GM21528 (cell line): ENCODE measurements around the gene PAPSS1.

Source experiments
- ATAC-seq: cut with Tn5 transposase; IDR thresholded peaks from one replicate; pipeline ENCODE4 v1.9.1; 2021; ENCODE audit warnings: mild to moderate bottlenecking, moderate library complexity; ENCODE audit not compliant: unreplicated experiment, low FRiP score

PAPSS1 gene

DNA sequence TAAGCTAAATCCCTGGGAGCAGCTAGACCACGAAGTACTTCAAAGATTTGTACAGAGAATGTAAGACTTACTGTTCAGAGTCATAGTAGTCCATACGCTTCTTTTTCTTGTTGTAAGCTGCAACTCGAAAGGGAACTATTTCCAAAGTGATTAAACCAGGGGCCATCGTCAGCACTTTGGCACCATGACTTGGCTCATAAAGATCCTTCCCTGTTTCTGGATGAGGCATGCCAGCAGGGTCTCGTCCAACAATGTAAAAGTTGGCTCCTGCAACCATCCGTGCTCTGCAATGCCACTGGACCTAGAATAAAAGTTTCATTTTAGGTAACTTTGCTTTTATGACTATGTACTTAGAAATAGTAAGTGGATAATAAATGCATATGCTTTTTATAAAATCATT is 88.5 kb downstream of the PAPSS1 start:
- ATAC-seq, result no peak

DNA sequence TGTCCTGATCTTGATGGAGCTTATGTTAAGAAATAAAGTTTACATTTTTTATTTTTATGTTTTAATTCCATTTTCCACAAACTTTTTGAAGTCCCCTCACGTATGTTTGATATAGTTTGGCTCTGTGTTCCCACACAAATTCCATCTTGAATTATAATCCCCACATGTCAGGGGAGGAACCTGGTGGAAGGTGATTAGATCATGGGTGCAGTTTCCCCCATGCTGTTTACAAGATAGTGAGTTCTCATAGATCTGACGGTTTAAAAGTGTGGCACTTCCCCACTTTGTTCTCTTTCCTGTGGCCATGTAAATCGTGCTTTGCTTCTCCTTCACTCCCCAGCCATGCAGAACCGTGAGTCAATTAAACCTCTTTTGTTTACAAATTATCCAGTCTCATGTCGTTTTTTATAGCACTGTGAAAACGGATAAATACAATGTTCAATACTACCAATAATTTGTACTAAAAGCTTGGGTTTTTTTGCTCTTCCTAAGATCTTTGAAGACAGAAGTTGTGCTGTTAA is 89.8 kb downstream of the PAPSS1 start:
- no peak for ATAC-seq

DNA sequence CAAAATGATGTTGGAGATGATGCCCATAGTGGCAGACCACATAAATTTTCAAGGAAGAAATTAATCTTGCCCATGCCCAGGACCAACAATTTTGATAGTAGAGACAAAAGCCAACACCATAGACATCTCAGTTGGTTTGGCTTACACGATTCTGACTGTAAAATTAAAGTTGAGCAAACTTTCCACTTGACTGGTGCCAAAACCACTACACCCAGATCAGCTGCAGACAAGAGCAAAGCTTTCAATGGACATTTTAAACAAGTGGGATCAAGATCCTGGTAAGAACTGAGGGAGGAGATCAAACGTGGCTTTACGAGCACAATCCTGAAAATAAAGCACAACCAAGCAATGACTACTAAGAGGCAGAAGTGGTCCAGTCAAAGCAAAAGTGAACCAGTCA is 90.7 kb downstream of the PAPSS1 start:
- no peak for ATAC-seq

DNA sequence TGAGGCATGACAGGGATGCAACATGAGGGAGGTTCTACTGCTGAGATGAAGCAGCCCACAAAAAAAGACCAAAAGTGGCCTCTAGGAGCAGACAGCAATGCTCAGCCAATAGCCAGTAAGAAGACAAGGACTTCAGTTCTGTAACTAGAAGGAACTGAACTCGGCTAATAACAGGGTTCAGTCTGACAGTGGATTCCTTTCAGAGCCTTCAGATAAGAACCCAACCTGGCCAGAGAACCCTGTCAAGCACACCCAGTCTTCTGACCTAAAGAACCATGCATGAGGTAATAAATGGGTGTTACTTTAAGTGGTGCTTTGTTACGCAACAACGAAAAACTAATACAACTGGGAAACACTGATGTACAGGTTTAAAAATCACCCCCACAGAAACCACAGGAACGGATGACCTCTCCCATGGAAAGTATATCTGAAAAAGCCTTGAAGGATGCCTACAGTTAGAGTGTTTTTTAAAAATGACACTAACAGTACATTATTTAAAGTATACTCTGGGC is 94.6 kb downstream of the PAPSS1 start:
- ATAC-seq, result no peak

DNA sequence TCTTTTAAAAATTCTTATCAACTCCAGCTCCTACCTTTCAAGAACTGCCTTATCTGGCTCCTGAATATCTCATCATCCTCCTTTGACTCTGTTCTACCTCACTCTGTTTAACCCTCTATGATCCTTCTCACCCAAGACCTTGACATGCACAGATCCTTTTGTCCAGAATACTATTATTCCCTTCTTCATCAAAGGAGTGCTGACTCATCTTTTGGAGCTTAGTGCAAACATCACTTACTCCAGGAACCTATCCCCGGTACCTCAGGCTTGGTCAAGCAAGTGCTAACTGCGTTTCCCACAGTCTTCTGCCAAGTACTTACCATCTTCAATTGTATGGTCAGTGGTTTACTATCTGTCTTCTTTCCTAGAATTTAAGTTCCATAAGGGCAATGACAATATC is 96.0 kb downstream of the PAPSS1 start:
- ATAC-seq, result no peak

DNA sequence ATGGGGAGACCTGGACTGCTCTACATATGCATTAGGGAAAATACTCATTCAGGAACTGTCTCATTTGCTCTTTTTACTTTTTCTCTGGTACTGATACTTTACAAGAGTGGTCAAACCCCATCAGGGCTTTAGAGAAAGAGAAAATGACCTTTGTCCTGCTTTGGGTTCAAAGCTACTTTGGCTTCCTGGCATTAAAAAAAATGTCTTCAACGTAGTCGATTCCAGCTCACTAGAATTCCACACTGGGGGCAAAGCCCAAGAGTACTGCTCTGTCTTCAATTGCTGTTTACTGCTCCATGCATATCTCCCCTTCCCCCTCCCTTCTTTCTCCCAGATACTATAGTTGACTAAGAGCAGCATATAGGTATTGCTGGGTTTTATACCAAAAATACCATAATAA is 98.0 kb downstream of the PAPSS1 start:
- ATAC-seq, result no peak

DNA sequence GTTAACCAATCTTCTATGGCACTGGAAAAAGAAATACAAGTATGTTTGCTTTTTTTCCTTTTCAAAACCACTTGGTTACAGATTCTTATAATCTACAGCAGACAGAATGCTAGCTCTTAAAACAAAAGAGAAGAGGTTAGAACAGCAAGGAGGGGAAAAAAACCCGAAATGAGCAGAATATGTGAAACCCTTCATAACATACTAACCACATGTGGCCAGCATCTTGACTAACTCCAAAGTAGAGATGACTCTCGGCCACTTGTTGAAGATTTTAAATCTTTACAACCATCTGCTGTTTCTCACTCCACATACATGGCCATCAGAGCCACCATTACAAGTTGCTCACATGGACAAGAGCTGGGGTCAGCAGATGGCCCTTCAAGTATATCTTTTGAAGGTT is 100.3 kb downstream of the PAPSS1 start:
- no peak for ATAC-seq

DNA sequence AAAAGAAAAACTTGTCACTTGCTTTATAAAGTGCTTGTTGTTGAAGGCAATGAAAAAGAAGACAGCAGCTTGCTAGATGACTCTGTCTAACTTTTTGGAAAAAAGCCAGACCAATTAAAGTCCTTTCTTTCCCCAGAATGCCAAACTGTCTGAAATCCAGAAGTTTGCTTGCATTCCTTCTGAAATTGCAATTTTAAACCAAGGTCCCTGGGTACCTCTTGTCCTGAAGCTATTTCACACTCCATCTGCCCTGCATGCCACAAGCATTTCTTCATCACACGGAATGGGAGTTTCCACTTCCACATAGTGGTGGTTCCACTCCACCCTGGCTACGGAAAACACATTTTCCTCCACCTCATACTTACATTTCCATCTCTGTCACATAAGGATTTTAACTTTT is 101.0 kb downstream of the PAPSS1 start:
- no peak for ATAC-seq

DNA sequence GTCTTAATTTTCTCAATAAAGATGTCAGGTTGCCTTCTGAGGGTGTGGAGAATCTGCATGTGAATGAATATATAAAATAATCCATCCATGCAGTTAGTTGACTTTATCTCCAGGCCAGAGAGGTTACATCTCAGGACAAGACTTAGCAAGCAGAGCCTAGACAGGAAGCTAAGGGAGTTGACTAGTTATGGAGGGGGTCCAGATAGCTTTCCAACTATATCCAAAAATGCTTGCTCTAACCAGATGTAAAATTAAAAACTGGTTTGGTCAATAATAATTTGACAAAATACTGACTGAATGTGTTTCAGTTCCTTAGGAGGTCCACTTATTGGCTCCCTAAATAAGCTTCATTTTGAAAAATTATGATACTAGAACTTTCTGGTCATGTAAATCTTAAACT is 101.4 kb downstream of the PAPSS1 start:
- no peak for ATAC-seq

DNA sequence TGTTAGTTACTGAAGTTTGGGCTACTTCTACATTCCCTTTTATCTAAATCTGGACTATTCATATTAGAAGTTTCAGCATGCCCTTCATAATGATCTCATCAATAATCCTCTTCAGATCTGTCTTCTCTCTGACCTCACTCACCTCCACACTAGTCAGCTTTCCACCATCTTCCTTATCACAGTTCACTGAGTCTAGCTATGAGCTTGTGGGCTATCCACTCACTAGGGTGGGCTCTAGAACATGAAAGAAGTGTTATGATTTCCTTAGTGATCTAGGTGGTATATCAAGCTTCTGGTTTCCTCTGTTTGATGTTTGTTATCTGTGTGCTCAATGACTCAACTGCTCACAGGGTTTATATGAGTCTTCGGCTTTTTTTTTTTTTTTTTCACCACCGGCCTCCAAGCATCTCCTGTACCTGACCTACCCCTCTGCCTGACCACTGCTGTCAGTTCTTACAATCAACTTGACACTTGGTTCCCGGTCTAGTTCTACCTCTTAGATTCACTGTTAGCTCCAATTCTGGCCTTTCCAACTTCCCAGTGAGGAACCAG is 103.1 kb downstream of the PAPSS1 start:
- ATAC-seq, result no peak

DNA sequence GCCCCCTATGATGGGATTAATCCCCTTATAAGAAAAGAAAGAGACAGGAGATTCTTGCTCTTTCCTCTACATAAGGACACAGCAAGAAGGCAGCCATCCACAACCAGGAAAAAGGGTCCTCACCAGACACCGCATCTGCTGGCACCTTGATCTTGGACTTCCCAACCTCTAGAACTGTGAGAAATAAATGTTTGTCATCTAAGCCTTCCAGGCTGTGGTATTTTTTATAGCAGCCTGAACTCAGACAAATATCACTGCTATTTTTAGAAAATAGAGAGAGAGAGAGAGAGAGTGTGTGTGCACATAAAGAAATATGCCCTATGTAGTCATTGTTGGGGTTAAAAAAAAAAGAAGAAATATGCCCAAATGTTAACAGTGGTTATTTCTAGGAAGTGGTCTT is 104.2 kb downstream of the PAPSS1 start:
- no peak for ATAC-seq

DNA sequence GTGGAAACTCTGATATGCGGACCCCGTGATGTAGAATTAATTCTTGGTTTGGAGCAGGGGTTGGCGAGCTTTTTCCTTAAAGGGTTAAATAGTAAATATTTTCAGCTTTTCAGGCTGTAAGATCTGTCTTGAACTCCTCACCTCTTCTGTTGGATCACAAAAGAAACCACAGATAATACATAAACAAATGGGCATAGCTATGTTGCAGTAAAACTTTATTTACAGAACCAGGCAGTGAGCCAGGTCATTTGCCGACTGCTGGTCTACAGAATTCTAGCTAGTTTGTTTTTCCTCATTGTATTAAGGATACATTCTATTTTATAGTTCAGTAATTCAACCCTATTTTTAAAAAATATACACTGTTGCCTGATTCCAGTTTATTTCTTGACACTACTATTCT is 116.6 kb downstream of the PAPSS1 start:
- no peak for ATAC-seq

DNA sequence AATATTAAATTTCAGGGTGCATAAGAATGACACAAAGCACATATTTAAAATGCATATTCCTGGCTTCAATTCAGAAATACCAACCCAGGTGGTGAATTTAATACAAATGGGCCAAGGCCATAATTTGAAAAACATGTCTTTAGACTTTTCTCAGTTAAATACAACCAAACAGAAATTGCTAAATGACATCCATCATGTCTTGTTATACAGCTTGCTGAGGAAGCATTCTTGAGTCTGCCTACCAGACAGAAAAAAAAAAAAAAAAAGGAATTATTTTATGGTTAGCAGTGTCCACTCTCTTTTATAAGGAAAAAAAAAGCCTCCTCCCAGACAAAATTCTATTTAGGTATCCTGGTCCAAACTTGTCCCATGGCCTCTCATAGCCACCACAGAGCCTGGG is 119.1 kb downstream of the PAPSS1 start:
- no peak for ATAC-seq

DNA sequence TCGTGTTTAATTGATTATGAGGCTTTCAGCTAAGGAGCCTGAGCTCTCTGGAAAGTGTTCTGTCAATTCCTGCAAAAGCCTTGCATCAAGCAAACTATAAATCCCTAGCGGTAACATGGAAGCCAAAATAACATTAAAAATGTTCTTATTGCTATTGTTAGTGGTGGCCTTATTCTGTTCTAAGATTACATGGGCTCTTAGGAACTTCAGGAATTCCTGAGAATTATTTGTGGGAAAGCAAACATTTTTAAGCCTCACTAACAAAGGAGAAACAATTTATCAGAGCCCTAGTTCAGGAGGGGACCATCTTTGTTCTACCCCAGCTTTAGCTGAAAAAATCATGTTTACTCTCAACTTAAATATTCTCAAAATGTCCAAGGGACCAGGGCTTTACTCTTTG is 119.6 kb downstream of the PAPSS1 start:
- no peak for ATAC-seq

DNA sequence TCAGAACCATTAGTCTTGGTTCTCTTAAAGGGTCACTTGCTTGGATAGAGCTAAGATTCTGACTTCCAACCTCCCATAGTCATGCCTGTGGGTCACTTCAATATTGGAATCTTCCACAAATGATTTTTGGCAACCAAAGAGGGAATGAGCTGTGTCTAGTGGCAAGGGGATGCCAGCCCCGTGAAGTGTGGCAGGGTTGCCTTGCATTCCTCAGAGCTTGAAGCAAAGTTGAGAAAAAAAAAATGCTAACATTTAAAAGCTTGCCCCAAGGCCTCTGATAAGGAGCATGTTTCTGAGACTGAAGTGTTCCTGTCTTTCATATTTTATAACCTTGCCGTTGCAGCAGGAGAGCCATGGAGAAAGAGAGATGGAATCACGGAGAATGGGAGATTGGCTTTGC is 120.2 kb downstream of the PAPSS1 start:
- no peak for ATAC-seq

DNA sequence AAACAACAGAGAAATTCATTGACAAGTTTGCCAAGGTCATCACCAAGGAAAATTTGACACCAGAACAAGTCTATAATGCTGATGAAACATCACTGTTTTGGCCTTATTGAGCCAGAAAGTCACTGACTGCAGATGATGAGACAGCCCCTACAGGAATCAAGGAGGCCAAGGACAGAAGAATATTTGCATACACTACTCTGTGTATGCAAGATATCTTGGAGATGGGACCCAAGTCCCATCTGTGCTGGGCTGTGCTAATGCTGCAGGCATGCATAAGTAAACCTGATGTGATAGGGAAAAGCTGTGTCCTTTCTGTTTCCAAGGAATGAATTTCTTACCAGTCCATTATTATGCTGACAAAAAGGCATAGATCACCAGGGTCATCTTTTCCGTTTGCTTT is 126.8 kb downstream of the PAPSS1 start:
- no peak for ATAC-seq

DNA sequence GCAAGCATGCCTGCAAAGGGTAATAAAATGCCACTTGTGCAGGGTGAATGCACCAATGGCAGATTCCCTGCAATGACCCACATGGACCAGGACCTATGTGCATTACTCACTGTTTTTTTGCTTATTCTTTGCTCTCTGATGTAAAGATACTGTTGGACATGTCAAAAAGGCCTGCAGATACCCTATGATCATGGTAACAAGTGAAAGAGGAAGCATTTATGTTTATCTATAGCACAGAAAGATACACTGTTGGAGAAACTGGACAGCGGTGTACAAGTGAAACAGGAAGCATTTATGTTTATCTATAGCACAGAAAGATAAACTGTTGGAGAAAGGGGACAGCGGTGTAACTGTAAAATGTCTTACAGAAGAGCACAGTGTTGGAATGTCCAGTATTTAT is 127.5 kb downstream of the PAPSS1 start:
- peak; percentile 95 for ATAC-seq

DNA sequence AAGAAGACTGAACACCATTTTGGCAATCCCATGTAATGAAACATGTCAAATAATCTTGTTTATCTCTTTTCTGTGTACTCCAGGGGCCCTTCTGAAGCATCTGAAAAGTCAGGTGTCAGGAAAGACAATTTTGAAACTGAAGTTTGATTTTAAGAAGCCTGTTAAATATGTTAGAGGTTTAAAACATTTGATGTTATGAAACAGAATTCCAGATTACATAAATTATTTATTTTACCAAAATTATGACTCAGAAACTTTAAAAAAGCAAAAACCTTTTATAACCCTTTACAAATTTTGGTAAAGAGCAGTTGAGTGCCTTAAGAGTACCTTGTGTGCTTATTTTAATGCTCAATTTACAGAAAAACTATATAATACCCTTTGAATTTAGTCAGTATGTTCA is 130.8 kb downstream of the PAPSS1 start:
- ATAC-seq, result no peak

DNA sequence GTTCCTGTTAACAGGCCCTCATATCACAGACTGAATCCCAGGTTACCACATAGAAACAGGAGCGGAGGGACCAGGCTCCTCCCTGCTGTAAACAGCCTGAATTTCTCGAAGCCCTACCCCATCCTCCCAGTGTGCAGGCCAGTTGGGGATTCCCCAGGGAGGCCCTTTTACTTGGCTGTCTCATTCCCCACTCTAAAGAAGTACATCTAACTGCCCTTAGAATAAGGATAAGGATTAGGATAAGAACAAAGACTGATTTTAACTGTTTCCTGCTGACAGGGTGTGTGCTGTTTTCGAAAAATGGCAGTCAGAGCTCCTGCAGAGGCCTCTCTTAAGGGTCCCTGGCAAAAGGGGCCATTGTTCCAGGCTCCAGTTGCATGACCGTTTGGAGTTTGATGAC is 133.7 kb downstream of the PAPSS1 start:
- ATAC-seq, result no peak

DNA sequence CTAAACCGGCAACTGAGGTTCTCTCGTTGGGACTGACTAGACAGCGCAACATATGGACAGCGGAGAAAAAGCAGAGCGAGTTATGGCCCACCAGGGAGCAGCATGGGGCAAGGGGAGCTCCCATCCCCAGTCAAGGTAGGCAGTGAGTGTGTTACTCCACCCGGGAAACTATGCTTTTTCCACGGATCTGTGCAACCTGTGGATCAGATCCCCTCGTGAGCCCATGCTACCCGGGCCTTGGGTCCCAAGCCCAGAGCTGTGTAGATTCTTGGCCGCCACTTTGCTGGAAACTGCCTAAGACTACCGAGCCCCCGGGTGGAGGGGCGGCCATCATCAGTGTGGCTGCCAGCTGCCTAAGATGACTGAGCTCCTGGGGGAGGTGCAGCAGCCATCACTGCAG is 140.9 kb downstream of the PAPSS1 start:
- ATAC-seq, result no peak

DNA sequence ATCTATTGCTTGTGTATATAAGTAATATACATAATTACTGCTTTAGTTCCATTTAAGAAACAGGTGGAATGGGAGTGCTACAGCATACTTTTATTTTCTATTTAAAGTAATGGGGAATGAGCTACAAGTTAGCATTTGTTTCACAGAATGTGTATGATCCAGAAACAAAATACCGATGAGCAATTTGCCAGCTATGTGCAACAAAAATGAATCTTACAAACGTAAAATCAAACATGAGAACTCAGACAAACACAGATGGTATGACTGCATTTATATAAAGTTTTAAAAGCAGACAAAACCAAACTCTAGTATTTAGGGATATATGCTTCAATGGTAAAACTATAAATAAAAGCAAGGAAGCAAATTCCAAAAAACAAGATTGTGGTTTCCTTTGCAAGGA is 141.7 kb downstream of the PAPSS1 start:
- no peak for ATAC-seq

DNA sequence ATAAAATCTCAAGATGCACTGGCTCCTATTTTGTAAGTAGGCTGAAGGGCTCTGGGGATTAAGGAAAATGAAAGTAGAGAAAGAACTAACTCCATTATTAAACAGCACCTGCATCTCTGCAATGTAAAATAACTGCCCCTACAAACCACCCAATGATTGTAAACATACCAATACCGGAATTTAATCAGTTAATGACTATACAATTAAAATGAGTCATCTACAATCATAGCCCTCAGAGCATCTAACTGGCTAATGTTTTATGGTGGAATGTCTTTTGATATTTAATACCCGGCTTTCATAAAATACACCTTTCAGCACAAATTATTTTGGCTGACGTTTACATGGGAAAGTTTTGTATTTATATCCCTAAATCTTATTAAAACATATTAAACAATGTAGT is 142.3 kb downstream of the PAPSS1 start:
- ATAC-seq, result no peak

DNA sequence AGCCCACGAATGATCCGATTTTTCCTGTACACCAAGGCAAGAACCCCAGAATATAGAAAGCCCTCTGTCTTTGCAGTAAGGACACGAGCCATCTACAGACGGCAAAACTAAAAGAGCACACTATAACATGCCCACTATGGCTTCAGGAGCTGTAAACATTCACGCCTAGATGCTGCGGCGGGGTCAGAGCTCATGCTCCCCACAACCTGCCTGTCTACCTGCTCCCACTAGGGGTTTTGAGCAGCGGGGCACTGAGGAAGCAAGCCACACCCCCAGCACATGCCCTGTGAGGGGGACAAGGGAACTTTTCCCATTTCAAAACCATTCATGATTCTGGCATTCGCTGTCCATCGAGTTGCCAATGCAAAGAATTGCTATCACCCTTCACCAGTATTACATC is 144.8 kb downstream of the PAPSS1 start:
- ATAC-seq, result no peak
